Stimulated activated CD4-positive, alpha-beta T cell treated with anti-CD3 and anti-CD28 coated beads, Interleukin-15, amount 100 ng/mL, for 48 hours (primary cell): ENCODE results near the gene LIG1.
"Not testable (repeated sequence)": the region's sequence is repeated elsewhere in the genome, so short reads cannot be mapped to it uniquely, and the experiment has no call there.

Experiments used
- DNase-seq, 2 donors: peaks; one replicate each; pipeline ENCODE4 v3.0.0-alpha.2; 2020; ENCODE audit warnings: low read depth in 2 of 2

The LIG1 gene

GRCh38 chr19:48085076-48085475, 85.1 kb downstream of the LIG1 start:
- no peak for DNase-seq

GRCh38 chr19:48081106-48081505, 89.0 kb downstream of the LIG1 start:
- no peak for DNase-seq

GRCh38 chr19:48070177-48070769, 99.9 kb downstream of the LIG1 start:
- DNase-seq: not testable (repeated sequence)

- no peak for DNase-seq
These were observed 100.7 kb downstream of the LIG1 start for GRCh38 chr19:48069435-48069834.
